NCI-H1417 (cell line): ENCODE results near the gene TCF21.
"Not testable (repeated sequence)": the region's sequence is repeated elsewhere in the genome, so short reads cannot be mapped to it uniquely, and the experiment has no call there.

Experiments used
- DNase-seq, 3 experiments: peaks; one replicate each; lab custom pipeline; 2025; lab: John Stamatoyannopoulos, UW

The TCF21 gene

DNA sequence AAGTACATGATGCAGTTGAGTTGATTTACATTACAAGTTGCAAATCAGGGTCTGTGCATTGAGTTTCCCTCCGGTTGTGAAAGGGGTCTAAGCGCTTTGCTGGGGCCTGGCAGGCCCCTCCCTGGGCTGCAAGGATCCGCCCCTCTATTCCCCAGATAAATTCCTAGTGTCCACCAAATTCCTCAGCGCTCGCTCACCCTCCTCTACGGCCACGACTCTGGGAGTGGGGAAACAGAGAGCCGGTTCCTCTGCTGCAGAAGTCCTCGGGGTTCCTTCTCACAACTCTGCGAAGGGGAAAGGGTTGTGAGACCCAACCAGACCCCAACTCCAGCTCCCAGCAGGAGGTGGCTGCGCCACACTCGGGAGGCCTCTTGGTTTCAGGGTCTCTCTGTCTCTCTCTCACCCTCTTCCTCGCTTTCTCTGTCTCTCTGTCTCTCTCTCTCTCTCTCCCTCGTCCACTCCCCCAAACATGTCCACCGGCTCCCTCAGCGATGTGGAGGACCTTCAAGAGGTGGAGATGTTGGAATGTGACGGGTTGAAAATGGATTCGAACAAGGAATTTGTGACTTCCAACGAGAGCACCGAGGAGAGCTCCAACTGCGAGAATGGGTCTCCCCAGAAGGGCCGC lies at the start of gene TCF21:
TSS of gene TCF21 (plus strand) at position 185 of the 628 bp plus-strand sequence. CDS start at position 470, 285 bp downstream.
- no peak for DNase-seq

DNA sequence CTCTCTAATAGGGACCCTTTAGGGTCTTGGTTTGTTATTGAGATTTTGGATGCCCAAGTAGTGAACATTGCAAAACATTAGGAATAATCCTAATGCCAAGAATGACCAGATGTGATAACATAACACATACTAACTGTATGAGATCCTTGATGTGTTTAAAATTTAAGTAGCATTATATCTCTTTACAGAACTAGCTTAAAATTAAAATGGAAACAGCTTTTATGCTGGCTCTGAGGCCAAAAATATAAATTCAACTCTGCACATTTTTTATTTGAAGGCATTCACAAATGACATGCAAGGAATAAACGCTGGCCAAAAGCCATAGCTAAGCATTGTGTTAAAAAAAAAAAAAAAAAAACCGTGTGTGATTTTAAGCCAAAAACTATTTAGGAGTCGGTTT lies 47.7 kb upstream of the TCF21 start:
- DNase-seq, result no peak

DNA sequence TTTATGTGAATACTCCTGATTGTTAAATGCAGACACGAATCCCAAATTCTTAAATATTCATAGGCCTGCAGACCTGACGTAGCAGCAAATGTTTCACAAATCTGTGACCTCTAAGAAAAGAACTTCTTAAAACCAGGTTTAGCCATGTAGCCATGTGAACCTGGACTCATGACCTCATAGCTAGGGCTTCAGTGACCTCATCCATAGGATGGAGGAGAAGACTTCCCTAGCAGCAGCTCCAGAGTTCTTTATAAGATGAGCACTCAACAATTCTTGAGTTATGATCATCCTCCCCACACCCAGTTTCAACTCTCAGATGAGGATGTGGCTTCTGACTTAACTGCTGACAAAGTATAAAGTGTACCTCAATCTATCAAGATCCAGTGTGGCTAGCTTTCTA lies 45.8 kb upstream of the TCF21 start:
- DNase-seq, result no peak

DNA sequence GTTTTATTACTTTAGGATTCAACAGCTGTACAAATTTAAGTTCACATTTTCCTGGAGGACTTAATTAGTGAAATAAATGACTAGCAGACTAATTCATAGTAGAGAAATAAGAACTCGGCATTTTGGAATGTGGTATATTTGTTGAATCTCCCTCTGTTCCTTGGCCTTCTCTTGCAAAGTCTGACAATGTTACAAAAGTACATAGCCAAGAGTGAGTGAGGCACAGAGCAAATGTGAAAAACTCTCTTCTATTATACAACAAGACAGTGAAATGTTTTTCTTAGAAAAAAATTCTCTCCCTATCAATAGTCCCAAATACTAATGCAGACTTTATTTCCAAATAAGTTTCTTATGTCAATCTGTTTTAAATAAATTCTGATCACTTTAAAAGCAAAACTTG lies 44.2 kb upstream of the TCF21 start:
- no peak for DNase-seq

DNA sequence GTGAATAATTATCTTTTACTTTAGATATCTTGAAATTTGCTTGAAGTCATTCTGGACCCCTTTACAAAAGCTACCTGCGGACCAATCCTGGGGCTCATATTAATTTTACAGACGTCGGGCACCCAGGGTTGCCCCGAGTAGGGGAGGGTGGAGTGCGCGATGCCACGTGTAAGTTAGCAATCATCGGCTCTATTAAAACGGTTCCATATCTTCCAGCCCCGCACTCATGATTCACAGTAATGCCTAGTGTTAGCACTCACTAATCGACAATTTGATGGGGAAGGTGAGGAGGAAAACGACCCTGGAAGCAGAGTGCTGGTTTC lies 34.9 kb upstream of the TCF21 start:
- DNase-seq, result no peak

DNA sequence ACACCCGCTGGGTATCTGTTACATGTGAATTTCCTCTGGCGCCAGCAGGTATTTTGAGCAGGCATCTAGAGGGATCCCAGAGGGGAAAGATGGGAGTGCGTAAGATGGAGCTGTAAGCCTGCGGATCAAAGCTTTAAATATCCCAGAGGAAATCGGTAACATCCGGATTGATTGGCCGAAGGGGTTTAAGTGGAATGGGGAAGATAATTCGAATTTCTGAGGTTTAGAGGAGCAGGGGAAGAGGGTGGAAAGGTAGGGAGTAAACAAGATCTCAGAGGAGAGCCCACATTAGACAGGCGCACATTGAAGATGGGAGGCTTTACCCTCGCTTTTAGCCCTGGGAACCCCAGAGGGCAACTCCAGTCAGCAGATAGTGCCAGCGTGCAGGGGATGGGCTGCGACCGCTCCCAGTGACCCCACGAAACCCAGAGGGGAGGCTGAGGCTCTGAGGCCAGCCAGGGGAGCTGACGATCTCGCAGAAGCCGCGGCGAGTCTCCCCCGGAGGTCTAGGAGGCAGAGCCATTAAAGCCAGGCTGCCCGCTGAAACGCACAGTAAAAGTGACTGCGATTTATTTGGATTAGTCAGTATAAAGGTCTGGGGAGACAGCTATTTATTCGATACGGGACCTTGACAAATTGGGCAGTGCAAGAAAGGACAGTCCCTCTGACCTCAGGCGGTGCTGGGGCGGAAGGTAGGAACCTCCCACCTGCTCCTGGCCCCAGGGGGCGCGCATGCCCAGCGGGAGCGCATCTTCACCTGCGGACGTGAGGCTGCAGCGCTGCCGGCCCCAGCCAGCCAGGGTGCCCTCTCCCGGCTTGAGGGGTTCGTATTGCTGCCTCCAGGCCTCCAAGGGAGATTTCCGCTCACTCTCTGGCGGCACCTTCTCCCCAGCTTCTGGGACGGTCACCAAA lies 34.3 kb upstream of the TCF21 start:
- DNase-seq, result peak in 2 of 3 experiments; percentile 75

DNA sequence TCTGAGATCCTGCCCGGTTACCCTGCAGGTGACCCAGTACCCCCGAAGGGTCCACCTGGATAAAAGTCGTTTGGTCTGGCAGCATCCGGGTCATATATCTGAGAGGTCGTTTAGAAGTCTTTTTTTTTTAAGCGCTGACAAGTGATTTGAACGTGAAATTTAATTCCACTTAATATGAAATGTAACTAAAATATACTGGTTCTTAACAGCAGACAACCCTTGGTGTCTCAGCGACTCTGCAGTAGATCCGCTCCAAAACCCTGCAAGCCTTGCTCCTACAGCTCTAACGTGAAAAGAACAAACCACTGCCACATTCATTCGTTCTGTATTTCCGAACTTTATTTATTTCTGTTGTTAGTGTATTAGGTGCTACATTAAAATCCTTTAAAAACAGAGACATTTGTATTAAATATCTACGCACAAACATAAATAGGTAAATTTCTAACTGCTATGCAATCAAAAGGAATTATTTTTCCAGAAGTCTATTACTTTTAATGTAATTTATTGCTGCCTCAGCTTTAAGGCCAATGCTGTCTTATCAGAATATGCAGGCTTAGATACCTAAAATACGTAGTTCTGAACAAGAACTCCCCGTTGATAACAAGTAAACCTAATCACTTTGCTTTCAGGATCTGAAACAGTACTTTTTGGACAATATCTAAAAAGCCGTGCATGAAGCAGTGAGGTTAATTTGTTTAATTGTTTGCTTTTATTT lies 33.5 kb upstream of the TCF21 start:
- no peak for DNase-seq

DNA sequence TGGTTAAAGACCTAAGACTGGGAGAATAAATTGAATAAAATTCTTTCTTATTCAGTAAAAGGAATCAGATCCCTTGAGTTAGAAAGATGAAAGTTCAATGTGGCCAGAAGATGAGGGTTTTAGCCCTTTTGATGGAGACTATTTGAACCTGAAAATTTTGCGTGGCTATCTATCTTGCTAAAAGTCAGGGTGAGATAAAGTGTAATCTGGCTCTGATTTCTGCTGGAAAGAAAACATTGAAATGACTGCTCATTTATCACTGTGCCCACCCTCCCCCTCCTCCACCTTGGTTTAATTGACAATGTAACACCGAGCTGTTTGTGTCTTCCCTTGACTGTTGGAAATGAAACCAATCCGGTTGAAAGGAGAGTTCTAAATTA lies 32.9 kb upstream of the TCF21 start:
- peak in 1 of 3 experiments; percentile 47 for DNase-seq

DNA sequence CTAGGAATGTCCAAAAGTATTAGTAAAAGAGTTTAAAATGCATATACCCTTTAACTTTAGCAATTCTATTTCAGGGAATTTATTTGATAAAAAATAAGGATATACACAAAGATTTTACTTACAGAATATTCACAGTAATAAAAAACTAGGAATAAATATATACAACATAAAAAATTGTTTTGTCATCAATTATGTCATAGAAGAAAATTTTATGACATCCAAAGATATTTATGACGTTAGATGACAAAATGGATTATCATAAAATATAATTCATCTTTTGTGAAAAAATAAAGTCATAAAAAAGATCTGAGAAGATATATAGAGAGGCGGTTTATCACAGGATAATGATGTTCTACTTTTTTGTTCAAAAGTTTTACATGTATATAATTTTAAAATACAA lies 32.0 kb upstream of the TCF21 start:
- no peak for DNase-seq

DNA sequence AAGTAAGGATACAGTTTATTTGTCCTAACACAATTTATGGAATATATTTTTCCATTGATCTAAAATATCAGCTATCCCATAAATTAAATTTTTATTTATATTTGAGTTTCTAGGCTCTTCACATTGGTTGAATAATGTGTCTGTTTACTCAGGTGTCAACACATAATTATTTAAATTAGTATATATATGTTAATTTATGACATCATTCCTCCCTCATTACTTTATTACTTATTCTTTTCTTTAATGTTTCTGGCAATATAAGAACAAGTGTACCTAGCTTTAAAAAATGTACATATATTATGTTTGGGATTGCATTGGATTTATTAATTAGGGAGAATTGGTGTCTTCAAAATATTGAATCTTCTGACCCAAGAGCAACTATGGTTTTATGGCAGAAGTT lies 31.2 kb upstream of the TCF21 start:
- DNase-seq, result no peak

DNA sequence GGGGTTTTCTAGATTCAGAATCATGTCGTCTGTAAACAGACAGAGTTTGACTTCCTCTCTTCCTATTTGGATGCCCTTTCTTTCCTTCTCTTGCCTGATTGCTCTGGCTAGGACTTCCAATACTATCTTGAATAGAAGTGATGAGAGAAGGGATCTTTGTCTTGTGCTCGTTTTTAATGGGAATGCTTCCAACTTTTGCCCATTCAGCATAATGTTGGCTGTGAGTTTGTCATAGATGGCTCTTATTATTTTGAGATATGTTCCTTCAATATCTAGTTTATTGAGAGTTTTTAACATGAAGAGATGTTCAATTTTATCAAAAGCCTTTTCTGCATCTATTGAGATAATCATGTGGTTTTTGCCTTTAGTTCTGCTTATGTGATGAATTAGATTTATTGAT lies 27.6 kb upstream of the TCF21 start:
- DNase-seq, result not testable (repeated sequence)

DNA sequence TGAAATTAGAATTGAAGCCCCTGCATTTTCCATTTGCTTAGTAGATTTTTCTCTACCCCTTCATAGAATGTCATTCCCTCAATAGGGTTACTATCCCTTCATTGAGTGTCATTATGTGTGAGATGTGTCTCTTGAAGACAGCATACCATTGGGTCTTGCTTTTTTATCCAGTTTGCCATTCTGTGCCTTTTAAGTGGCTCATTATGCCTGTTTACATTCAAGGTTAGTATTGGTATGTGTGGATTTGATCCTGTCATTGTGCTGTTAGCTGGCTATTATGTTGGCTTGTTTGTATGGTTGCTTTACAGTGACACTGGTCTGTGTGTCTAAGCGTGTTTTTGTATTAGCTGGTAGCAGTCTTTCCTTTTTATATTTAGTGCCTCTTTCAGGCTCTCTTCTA lies 25.7 kb upstream of the TCF21 start:
- no peak for DNase-seq

DNA sequence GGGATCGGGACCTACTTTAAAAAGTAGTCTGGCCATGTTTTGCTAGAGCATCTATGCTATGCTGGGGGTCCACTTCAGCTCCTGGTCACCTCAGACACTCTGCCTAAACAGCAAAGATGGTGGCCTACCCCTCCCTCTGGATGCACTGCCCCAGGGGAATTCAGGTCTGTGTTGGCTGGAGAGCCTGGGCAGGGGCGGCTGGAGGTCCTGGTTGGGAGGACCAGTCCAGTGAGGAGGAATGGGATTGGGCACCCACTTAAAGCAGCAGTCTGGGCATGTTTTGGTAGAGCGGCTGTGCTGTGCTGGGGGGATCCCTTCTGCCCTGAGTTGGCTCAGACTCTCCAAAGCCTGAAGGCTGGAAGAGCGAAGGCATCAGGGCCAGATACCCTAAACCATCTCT lies 23.2 kb upstream of the TCF21 start:
- DNase-seq, result no peak

DNA sequence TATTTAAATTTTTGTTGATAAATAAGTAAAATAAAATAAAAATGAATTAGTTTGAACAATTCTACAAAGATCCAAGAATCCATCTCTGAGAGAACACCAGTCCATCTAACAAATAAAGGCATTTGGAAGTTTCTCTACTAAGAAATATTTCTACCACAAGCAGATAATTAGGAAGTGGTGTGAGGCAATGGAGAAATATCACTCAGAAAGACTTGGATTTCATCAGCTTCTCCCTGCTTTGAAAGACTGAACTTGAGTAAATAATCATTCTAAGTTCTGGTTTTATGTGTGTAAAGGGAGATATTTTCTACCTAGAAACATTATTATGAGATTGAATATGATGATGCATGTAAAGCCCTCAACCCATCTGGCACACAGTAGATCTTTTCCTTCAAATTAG lies 17.8 kb upstream of the TCF21 start:
- DNase-seq, result no peak

DNA sequence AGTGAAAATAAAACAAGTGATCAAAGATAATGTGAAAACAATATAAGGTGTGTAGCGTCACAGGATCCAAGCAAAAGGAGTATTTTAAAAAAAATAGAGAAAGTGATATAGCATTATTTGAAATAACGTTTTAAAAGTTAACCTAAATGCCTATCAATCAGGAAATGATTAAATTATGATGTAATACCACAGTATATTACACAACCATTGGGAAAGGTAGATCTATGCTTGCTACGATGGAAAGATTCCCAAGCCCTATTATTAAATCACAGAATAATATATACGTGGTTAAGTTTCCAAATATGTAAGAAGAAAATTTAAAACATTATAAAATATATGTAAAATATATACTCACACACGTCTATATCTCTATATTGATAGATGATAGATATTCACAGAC lies 15.4 kb upstream of the TCF21 start:
- no peak for DNase-seq

DNA sequence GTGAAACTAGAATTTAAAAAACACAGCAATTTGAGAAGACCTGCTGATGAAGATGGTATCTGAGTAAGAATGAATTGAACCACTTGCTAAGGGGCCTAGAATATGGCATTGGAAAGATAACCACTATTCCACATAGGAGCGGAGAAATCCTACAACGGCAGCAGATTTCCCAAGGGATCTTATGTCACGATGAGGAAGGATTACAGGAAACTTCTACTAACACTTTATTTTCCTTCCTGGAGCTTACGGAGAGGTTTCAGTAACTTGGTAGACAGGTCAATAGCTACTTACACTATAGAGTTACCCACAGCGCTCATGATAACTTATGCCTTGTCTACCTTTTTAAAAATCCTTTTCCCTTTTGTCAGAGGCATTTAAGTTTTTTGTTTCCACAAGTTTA lies 11.8 kb upstream of the TCF21 start:
- no peak for DNase-seq

DNA sequence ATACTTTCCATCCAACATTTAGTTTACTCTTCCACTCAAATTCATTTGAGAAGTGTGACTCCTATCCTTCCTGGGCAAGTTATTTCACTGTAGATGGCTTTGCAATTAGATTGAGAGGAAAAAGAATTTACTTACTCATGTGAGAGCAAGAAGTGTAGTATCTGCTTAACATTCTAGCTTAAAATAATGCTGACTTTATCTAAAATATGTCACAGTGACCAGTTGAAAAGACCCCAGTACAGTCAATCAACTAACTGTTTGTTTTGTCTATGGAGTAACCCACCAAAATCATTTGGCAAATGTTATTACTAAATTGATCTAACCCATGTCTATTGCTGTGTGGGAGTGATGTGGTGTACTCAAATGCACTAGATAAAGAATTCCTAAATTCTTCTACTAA lies 8.9 kb upstream of the TCF21 start:
- no peak for DNase-seq

DNA sequence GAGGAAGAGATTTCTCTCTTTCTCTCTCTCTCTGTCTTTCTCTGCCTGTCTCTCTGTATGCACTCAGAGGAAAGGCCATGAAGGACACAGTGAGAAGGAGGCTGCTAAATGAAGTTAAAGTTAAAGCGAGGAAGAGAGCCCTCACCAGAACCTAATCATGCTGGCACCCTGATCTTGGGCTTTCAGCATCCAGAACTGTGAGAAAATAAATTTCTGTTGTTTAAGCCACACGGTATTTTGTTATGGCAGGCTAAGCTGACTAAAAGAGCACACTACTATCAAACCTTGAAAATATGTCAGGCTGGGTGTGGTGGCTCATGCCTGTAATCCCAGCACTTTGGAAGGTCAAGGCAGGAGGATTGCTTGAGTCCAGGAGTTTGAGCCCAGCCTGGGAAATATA lies 8.0 kb upstream of the TCF21 start:
- DNase-seq, result no peak

DNA sequence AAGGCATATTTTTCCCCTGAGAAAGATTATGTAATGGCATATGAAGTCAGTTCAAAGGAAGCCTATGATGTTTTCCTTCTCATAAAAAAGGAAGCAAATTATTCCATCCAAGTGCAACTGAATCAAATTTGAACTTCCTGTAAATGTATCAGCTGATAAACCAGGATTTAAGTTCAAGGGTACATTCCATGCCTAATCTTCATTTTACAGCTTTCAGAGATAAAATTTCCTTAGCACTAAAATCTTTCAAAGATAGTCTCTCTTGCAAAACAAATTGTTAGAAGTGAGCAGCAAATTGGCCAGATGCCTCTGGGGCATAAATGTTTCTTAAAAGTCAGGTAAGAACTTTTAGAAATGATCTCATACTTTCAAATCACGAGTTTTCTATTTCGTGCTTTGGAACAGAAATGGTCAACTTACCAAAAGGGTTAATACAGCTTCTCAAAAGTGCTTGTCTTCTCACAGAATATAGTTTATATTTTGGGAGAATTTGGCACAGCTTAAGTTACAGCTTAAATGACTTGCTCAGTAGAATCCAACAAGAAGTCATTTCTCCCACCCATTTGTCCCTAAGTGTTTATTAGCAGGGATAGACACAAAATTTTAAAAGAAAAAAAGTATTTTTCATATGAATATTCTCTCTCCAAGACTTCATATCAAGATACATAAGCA lies 2.7 kb upstream of the TCF21 start:
- DNase-seq, result no peak

DNA sequence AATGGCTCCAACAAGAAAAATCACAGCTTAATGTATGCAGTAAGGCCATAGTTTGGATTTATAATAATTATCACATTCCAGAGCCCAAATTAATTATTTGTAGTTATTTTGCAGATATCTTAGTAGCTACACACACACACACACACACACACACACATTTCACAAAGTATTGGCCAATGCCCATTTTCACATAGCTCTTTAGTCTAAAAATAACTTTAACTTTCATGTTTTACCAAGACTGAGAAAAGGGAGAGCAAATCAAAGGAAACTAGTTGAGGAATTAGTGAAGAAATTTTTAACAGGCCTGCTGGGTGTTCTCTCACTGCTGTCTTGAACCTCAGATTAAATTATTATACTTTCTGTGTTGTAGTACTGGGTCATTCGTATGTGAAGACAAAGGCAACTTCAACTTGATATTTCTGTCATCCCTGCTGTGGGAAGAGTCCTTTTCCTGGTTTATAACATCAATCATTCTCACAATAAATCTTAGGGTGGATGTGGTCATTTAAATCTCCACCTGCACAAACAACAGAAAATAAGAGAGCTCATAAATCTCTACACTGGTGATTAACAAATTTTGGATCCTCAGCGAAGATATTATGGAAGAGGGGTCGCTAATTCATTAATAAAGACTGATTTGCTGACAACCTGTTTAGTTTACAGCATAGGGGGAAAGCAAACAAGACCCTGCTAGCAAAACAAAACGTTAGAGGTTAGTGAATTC lies 1.6 kb upstream of the TCF21 start:
- peak; percentile 56 to 94 (median 63) for DNase-seq

DNA sequence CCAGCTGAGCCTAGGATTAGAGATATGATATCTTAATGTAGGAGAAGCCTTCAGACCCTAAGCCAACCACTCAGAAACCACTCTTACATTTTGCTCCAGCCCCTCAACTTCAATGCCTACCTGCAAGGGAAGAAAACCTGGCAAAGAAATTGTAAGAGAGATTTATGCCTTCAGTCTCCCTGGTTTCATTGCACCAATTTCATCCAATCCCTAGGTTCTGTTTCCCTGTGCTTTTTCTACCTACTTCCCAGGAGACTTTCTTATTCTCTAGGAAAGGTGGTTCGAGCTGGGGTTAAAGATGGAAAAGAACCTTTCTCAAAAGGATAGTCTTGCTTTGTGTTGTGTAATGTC lies 1.1 kb upstream of the TCF21 start:
- DNase-seq, result peak in 1 of 3 experiments; percentile 53
